ENCODE results near the gene ZCCHC10. TPM values are rescaled to one million over a fixed set of nuclear protein-coding genes. Genes with fewer than 3 reads are reported as not detected.

The ZCCHC10 gene
- total and polyA plus RNA-seq, 2 of the 4 experiments (the other 2 are of a cell fraction) = 4.1 to 20.4 TPM

DNA sequence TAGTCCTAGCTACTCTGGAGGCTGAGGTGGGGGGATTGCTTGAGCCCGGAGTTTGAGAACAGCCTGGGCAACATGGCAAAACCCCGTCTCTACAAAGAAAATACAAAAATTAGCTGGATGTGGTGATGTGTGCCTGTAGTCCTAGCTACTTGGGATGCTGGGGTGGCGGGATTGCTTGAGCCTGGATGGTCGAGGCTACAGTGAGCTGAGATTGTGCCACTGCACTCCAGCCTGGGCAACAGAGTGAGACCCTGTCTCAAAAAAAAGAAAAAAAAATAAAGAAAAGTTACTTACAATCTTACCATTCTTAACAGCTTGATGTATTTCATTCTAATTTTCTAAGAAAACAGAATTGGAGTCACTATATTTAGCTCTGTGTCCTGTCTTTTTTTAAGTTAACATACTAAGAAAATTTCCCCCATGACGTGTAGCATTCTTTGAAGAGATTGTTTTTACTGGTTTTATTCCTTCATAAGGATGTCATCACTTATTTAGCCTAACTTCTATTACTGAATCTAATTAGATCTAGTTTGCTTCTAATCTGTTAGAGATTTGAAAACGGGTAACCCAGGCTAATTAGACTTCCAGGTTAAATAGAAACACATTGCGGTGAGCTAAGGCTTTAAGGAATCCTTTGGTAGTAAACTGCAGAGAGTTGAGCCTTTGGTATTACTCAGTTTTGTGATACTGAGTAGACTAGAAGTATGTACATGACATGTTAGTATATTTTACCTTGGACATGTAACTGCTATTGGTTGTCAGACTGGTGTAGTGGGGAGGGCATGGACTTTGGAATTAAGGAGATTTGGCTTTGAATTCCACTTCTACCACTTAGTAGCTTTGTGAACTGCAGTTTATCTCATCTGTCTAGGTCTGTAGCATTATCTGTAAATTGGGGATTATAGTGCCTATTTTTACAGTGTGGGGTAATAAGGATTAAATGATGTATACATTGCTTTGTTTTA, 49.5 kb upstream of the ZCCHC10 start:
- Histone ChIP-seq H3K18ac (ENCODE audit: low read depth, low read length) (no peak overlapping the region), H3K14ac (replicated peaks; ENCODE audit: low read depth, low read length) (no peak overlapping the region), H2BK120ac (ENCODE audit: low read depth, low read length) (no peak overlapping the region), H3K4me1 (ENCODE audit: control insufficient read depth, insufficient read depth, low read length) (peaks cover 3% of the 10 kb centered on the region; the same call in 1 of the 2 replicates), H2AFZ (replicated peaks; ENCODE audit: low read length, poor library complexity) (no peak overlapping the region), H3K9me3 (ENCODE audit: control insufficient read depth, insufficient read depth, low read length) (no peaks in the 10 kb centered on the region), H3K23ac (ENCODE audit: low read depth, low read length) (no peak overlapping the region), H3K4ac (ENCODE audit: low read depth, low read length) (no peak overlapping the region), H2BK5ac (ENCODE audit: low read depth, low read length, poor library complexity, severe bottlenecking) (no peak overlapping the region), H4K91ac (ENCODE audit: insufficient read depth, low read depth, low read length) (no peak overlapping the region), H3K9me1 (ENCODE audit: insufficient read depth, low read length) (no peaks in the 10 kb centered on the region), H4K5ac (ENCODE audit: low read depth, low read length) (no peak overlapping the region), H2AK9ac (replicated peaks; ENCODE audit: low read depth, low read length, poor library complexity) (no peak overlapping the region), H3K4me2 (ENCODE audit: low read depth, low read length) (no peak overlapping the region), H3K9ac (ENCODE audit: low read depth, low read length) (no peak overlapping the region), H4K20me1 (ENCODE audit: insufficient read depth, low read length) (peaks cover 36% of the 10 kb centered on the region; the same call in 1 of the 2 replicates), H3K27ac (ENCODE audit: insufficient read depth, low read length) (no peak overlapping the region), H2BK15ac (ENCODE audit: low read depth, low read length) (no peak overlapping the region), H4K8ac (ENCODE audit: low read depth in 2 of 2, low read length in 2 of 2) (no peak overlapping the region), H3K4me3 (ENCODE audit: insufficient read depth, low read depth, low read length) (no peak overlapping the region), H3K56ac (ENCODE audit: extremely low read depth, insufficient read depth, low read length) (no peak overlapping the region), H2BK20ac (ENCODE audit: low read depth, low read length) (no peak overlapping the region), H3K79me1 (ENCODE audit: low read depth in 1 of 2, low read length in 2 of 2) (peaks cover 17 to 62% of the 10 kb centered on the region in 2 experiments), H2AK5ac (ENCODE audit: low read depth, low read length) (no peak overlapping the region), H3K27me3 (ENCODE audit: control insufficient read depth, insufficient read depth, low read length) (no peaks in the 10 kb centered on the region), H3K36me3 (ENCODE audit: control insufficient read depth, insufficient read depth, low read length) (peaks cover 19% of the 10 kb centered on the region)
- DNase-seq = no peak
- dilution Hi-C loops (cut with HindIII; ENCODE audit: low sequenced_read_pairs, unreplicated experiment) = no loop called here
- BruUV-seq (replicated peaks) = no TSS peak
- WGBS, 2 experiments (ENCODE audit: extremely low coverage in 2 of 2, insufficient read length in 1 of 2) = 100% methylated on average over 2 of the region's 7 CpGs; no CpG with 5 or more reads in 1 of the 2 experiments
- ChIA-PET POLR2A (ENCODE audit: unreplicated experiment) (no interaction called here), CTCF (interaction anchor here (0.6 kb wide), 1 partner anchor 1577 kb away, joined by 4 read pairs; no protein-coding TSS in a partner anchor)
- intact Hi-C loops (cut with micrococcal nuclease) = no loop called here
- in situ Hi-C loops (cut with MboI; ENCODE audit: low sequenced_read_pairs) = no loop called here
- no peak for TF ChIP-seq BHLHE40 (IDR thresholded peaks at IDR 0.05; ENCODE audit: low read depth, low read length)
- TF ChIP-seq, protein P1, sequence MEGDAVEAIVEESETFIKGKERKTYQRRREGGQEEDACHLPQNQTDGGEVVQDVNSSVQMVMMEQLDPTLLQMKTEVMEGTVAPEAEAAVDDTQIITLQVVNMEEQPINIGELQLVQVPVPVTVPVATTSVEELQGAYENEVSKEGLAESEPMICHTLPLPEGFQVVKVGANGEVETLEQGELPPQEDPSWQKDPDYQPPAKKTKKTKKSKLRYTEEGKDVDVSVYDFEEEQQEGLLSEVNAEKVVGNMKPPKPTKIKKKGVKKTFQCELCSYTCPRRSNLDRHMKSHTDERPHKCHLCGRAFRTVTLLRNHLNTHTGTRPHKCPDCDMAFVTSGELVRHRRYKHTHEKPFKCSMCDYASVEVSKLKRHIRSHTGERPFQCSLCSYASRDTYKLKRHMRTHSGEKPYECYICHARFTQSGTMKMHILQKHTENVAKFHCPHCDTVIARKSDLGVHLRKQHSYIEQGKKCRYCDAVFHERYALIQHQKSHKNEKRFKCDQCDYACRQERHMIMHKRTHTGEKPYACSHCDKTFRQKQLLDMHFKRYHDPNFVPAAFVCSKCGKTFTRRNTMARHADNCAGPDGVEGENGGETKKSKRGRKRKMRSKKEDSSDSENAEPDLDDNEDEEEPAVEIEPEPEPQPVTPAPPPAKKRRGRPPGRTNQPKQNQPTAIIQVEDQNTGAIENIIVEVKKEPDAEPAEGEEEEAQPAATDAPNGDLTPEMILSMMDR (conservative IDR thresholded peaks at IDR 0.05; ENCODE audit: low read depth, low read length) = no peak
- no peak; the same call in 1 of the 2 replicates for ATAC-seq (ENCODE audit: low read depth)
